Stomach (tissue), 4 donors: ENCODE data around the gene TCL1A.
"Not testable (repeated sequence)": the region's sequence is repeated elsewhere in the genome, so short reads cannot be mapped to it uniquely, and the experiment has no call there.

Experiments used
- EP300 ChIP-seq: sonication (generic); formaldehyde crosslinking; IDR thresholded peaks from one replicate; pipeline ENCODE4 v1.6.1; 2017; ENCODE audit warnings: antibody characterized with exemption
- POLR2A ChIP-seq, 4 donors: fragments of 450-650 bp; IDR thresholded peaks; one replicate each; pipeline ENCODE4 v1.6.1; 2016; ENCODE audit warnings: antibody characterized with exemption in 4 of 4, control low read depth in 2 of 4, mild to moderate bottlenecking in 1 of 4, moderate library complexity in 1 of 4
- POLR2AphosphoS5 ChIP-seq, 3 donors: sonication (generic); formaldehyde crosslinking; IDR thresholded peaks; one replicate each; pipeline ENCODE4 v1.6.1; 2016; ENCODE audit warnings: antibody characterized with exemption in 3 of 3
- TF ChIP-seq, protein P1 (sequence below), 7 experiments: fragments of 450-650 bp in 4 of 7; fragments of 200-600 bp in 3 of 7; sonication (generic) in 3 of 7; IDR thresholded peaks; one replicate each; pipeline ENCODE4 v1.5.1; 2016 to 2019; ENCODE audit warnings: antibody characterized with exemption in 7 of 7, control low read depth in 2 of 7, mild to moderate bottlenecking in 1 of 7

DNA sequence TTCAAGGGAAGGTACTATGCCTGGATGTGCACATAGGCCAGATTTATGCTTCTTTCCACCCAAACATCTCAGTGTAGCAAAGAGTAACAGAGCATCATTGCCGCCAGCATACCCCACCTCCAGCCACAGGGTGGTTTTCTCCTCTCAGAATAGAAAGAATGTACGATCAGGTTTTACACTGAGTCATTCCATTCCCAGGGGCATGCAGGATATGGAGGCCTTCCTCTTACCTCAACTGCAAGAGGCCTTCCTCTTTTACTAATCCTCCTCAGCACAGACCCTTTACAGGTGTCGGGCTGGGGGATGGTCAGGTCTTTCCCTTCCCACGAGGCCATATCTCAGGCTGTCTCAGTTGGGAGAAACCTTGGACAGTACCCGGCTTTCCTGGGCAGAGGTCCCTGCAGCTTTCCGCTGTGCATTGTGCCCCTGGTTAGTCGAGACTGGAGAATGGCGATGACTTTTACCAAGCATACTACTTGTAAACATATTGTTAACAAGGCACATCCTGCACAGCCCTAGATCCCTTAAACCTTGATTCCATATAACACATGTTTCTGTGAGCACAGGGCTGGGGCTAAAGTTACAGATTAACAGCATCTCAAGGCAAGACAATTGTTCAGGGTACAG is 15.6 kb upstream of the TCL1A start:
- TF ChIP-seq, protein P1, sequence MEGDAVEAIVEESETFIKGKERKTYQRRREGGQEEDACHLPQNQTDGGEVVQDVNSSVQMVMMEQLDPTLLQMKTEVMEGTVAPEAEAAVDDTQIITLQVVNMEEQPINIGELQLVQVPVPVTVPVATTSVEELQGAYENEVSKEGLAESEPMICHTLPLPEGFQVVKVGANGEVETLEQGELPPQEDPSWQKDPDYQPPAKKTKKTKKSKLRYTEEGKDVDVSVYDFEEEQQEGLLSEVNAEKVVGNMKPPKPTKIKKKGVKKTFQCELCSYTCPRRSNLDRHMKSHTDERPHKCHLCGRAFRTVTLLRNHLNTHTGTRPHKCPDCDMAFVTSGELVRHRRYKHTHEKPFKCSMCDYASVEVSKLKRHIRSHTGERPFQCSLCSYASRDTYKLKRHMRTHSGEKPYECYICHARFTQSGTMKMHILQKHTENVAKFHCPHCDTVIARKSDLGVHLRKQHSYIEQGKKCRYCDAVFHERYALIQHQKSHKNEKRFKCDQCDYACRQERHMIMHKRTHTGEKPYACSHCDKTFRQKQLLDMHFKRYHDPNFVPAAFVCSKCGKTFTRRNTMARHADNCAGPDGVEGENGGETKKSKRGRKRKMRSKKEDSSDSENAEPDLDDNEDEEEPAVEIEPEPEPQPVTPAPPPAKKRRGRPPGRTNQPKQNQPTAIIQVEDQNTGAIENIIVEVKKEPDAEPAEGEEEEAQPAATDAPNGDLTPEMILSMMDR (IDR thresholded peaks at IDR 0.05), result not testable (repeated sequence)
- TF ChIP-seq EP300; POLR2A (IDR thresholded peaks at IDR 0.05); POLR2AphosphoS5 (IDR thresholded peaks at IDR 0.05): not testable (repeated sequence)
